Measurements from ENCODE around the gene KLHL25. TPM values are rescaled to one million over a fixed set of nuclear protein-coding genes. Genes with fewer than 3 reads are reported as not detected.
A peak's percentile ranks its signal among the peaks of the same experiment; 100 is the strongest.

The KLHL25 gene
- total RNA-seq, 4 donors from 2014 or later: 3.1 to 11.6 (median 8.1) TPM

- WGBS, 2 donors: 89 to 92% methylated on average over 3 of the region's 3 CpGs
- TF ChIP-seq CTCF (IDR thresholded peaks at IDR 0.05): no peak
- TF ChIP-seq POLR2A (IDR thresholded peaks at IDR 0.05): no peak
- intact Hi-C loops (cut with DNase I): no loop called here
- no peak for DNase-seq
- Histone ChIP-seq H3K36me3 (peaks cover 22 to 99% (median 36%) of the 10 kb centered on the region in 3 donors), H3K4me1 (peaks cover 0 to 39% (median 25%) of the 10 kb centered on the region in 3 donors), H3K4me3 (no peak overlapping the region), H3K27ac (peak overlapping the region; percentile 6 to 88 (median 84)), H3K27me3 (no peaks in the 10 kb centered on the region), H3K9me3 (no peaks in the 10 kb centered on the region)
Observed at GRCh38 chr15:85725019-85725418, 69.7 kb downstream of the KLHL25 start.

DNA sequence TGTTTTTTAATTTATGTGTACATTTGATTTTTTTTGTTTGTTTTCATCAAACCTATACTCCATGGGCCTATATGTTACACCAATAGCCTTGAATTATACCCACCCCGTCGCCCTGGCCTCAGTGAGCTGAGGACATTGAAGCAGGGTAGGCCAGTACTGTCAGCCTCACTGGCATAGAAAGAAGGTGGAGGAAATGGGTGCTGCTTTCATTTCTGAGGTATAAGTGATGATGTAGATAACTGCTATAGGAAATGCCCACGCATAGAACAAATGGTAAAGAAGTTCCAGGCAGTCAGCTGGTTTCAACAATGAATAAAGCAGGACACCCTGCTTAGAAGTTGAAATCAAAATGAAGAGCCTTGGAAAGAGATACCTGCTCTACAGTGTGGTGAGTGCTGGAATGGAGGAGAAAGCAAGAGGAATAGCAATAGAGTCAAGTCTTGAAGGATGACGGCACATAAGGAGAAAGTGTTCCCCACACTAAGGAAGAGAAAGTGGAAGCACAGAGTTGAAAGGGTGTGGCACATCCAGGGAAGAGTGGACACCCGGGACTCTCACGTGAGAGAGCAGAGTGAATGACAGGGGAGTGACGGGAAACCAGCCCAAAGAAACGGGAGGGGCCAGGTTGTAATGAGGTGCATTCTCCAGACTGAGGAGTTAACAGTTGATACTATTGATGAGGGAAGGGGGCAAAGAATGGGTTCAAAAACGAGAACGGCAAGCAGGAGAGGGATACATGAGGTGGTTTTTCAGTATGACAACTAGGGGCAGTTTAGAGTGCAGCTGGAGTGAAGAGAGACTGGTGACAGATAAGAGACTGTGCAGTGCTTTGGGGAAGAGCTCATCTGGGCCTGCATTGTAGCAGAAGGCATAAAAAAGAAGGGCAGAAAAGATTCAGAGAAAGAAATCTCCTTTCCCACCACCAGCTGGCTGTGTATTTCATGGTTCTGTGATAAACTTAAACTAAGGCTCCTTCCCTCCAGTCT lies 70.5 kb downstream of the KLHL25 start:
- intact Hi-C loops (cut with DNase I): no loop called here
- WGBS, 2 donors: 60 to 63% methylated on average over 10 of the region's 10 CpGs
- Histone ChIP-seq H3K27me3 (no peaks in the 10 kb centered on the region), H3K9me3 (no peaks in the 10 kb centered on the region), H3K36me3 (peaks cover 29 to 99% (median 41%) of the 10 kb centered on the region in 3 donors), H3K4me1 (peaks cover 0 to 39% (median 25%) of the 10 kb centered on the region in 3 donors), H3K4me3 (no peak overlapping the region), H3K27ac (peak overlapping the region; percentile 6 to 88 (median 84))
- DNase-seq: no peak
- TF ChIP-seq CTCF (IDR thresholded peaks at IDR 0.05): no peak
- no peak for TF ChIP-seq POLR2A (IDR thresholded peaks at IDR 0.05)

- 40 to 60% methylated on average over 1 of the region's 1 CpG for WGBS, 2 donors
- Histone ChIP-seq H3K36me3 (peaks cover 28 to 99% (median 50%) of the 10 kb centered on the region in 3 donors), H3K4me3 (no peak overlapping the region), H3K27ac (peak overlapping the region in 1 of 4 donors; percentile 3), H3K4me1 (peaks cover 0 to 37% (median 21%) of the 10 kb centered on the region in 3 donors), H3K27me3 (no peaks in the 10 kb centered on the region), H3K9me3 (no peaks in the 10 kb centered on the region)
- no peak for TF ChIP-seq POLR2A (IDR thresholded peaks at IDR 0.05)
- no peak for TF ChIP-seq CTCF (IDR thresholded peaks at IDR 0.05)
- intact Hi-C loops (cut with DNase I): no loop called here
- no peak for DNase-seq
Observed at GRCh38 chr15:85722374-85723152, 72.2 kb downstream of the KLHL25 start.

DNA sequence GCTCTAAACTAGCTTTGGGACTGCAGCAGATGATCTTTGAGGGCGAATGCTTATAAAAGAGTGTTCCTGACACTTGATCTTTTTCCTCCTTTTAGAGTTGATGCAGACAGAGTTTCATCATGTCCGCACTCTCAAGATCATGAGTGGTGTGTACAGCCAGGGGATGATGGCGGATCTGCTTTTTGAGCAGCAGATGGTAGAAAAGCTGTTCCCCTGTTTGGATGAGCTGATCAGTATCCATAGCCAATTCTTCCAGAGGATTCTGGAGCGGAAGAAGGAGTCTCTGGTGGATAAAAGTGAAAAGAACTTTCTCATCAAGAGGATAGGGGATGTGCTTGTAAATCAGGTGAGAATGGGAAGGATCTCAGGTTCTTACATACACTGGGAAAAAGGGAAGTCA lies 75.7 kb downstream of the KLHL25 start:
- Histone ChIP-seq H3K27me3 (no peaks in the 10 kb centered on the region), H3K9me3 (no peaks in the 10 kb centered on the region), H3K36me3 (peaks cover 22 to 100% (median 42%) of the 10 kb centered on the region in 3 donors), H3K4me3 (no peak overlapping the region), H3K4me1 (peaks cover 0 to 3% (median under 1%) of the 10 kb centered on the region in 3 donors), H3K27ac (no peak overlapping the region)
- TF ChIP-seq POLR2A (IDR thresholded peaks at IDR 0.05) (no peak), CTCF (IDR thresholded peaks at IDR 0.05) (no peak)
- DNase-seq: no peak
- intact Hi-C loops (cut with DNase I): no loop called here
- 81 to 96% methylated on average over 4 of the region's 4 CpGs for WGBS, 2 donors

Data from esophagus squamous epithelium (tissue), 5 donors.